ENCODE measurements around the gene TIAM2.

DNA sequence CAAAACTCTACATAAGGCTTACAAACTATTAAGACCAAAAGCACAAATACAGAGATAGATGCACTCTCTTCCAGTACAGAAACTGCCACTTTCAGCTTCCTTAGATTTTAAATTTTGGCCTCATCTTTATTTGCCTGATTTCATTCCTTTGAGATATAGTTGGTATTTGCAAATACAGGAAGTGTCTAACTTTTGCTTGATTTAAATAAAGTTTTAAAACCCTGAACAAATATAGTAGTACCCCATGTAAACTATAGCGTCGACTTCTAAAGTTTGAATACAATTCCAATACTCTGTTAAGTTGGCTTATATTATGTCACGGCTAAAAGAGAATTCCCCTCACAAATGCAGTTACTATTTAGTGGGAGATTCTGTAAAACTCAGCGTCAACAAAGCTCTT is 267.5 kb downstream of the TIAM2 start:
- TF ChIP-seq, protein P1, sequence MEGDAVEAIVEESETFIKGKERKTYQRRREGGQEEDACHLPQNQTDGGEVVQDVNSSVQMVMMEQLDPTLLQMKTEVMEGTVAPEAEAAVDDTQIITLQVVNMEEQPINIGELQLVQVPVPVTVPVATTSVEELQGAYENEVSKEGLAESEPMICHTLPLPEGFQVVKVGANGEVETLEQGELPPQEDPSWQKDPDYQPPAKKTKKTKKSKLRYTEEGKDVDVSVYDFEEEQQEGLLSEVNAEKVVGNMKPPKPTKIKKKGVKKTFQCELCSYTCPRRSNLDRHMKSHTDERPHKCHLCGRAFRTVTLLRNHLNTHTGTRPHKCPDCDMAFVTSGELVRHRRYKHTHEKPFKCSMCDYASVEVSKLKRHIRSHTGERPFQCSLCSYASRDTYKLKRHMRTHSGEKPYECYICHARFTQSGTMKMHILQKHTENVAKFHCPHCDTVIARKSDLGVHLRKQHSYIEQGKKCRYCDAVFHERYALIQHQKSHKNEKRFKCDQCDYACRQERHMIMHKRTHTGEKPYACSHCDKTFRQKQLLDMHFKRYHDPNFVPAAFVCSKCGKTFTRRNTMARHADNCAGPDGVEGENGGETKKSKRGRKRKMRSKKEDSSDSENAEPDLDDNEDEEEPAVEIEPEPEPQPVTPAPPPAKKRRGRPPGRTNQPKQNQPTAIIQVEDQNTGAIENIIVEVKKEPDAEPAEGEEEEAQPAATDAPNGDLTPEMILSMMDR (IDR thresholded peaks at IDR 0.05; ENCODE audit: low read length) = no peak
- TF ChIP-seq EZH2 (optimal IDR thresholded peaks at IDR 0.05; ENCODE audit: low read depth, low read length) = no peak

All from MM.1S (cell line).